Left lung (tissue), 10 donors: ENCODE measurements around the gene ZNF785. TPM values are rescaled to one million over a fixed set of nuclear protein-coding genes. Genes with fewer than 3 reads are reported as not detected.

Experiments
- ATAC-seq: fragments of 200-7000 bp; cut with Tn5 transposase; one replicate; pipeline ENCODE4 v1.9.1; 2020; ENCODE audit warnings: moderate library complexity
- DNase-seq, 4 donors: peaks; one replicate each; pipeline ENCODE4 v3.0.0-alpha.2; 2013 to 2020
- H3K27ac ChIP-seq, 2 donors: fragments of 200-600 bp; sonication (generic) in 1 of 2; one replicate each; pipeline versions ENCODE4 v1.5.0 to v1.8.0; 2020 to 2021
- H3K27me3 ChIP-seq, 2 donors: fragments of 200-600 bp; sonication (generic) in 1 of 2; one replicate each; pipeline versions ENCODE4 v1.5.0 to v1.8.0; 2020 to 2021
- H3K36me3 ChIP-seq, 2 donors: fragments of 200-600 bp; sonication (generic) in 1 of 2; one replicate each; pipeline versions ENCODE4 v1.5.0 to v1.8.0; 2020 to 2021
- H3K4me1 ChIP-seq, 2 donors: fragments of 200-600 bp; one replicate each; pipeline ENCODE4 v1.8.0; 2021
- H3K4me3 ChIP-seq, 2 donors: fragments of 200-600 bp; sonication (generic) in 1 of 2; one replicate each; pipeline versions ENCODE4 v1.5.0 to v1.8.0; 2020 to 2021; ENCODE audit warnings: mild to moderate bottlenecking in 1 of 2
- H3K9me3 ChIP-seq, 2 donors: fragments of 200-600 bp; sonication (generic) in 1 of 2; one replicate each; pipeline versions ENCODE4 v1.5.0 to v1.8.0; 2020 to 2021
- intact Hi-C, 2 donors: fragments of 100-400 bp; cut with DNase I; formaldehyde crosslinking; loops; one replicate each; pipeline versions ENCODE4 v1.11.2 to v1.14.2; 2022
- polyA plus RNA-seq, 6 donors: library from polyadenylated mRNA; unstranded; fragments of 120-200 nt; gene quantifications; one replicate each; pipeline ENCODE4 v1.2.1, GENCODE V29; 2013; ENCODE audit not compliant: insufficient read length in 6 of 6
- total RNA-seq, 2 donors: library from RNA; stranded (reverse); fragmentation: NEBNext Ultra II Directional; extraction: Animal tissue kit (Norgen Biotek cat#: 25700); gene quantifications; one replicate each; pipeline ENCODE4 v1.2.1, GENCODE V29; 2021
- TF ChIP-seq, protein P1 (sequence below), 2 donors: fragments of 200-600 bp; sonication (generic) in 1 of 2; IDR thresholded peaks; one replicate each; pipeline versions ENCODE4 v1.5.0 to v1.8.0; 2021; ENCODE audit warnings: antibody characterized with exemption in 2 of 2
- donor health status: DM: no; HTN: yes; CAD: no.
- donor health status: DM: no; HTN: no; CAD: no.

Gene ZNF785
- total and polyA plus RNA-seq, 8 donors = 12.9 to 33.0 (median 28.7) TPM

DNA sequence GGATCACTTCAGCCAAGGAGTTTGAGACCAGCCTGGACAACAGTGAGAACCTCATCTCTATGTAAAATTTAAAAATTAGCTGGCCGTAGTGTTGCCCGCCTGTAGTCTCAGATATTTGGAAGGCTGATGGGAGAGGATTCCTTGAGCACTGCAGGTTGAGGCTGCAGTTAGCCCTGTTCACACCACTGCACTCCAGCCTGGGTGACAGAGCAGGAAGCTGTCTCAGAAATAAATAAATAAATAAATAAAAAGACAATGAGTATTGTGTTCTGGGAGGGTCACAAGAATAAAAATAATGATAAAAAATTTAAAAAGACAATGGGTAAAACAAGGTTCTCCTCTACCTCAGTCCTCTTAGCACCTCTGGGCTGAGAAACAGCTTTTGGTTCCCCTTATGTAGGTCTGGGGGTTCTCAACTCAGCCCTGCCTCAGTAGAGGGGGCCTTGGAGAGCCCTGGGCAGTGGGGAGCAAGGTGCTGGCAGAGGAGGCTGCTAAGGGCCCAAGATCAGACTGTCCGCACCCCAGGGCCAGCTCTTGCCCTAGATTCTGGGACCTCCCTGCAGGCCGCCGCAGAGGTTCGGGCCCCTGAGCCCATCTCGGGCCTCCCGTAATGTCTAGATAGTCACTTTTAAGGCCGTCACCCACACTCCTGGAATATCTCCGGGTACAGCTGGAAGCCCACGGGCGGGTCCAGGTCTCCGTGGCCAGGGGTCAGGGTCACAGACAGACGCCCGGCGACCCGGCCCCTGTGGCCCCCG lies 30.8 kb downstream of the ZNF785 start:
- Histone ChIP-seq H3K27ac (no peak overlapping the region), H3K36me3 (peaks cover 0 to 31% of the 10 kb centered on the region in 2 donors), H3K4me1 (peaks cover 0 to 57% of the 10 kb centered on the region in 2 donors), H3K4me3 (no peak overlapping the region), H3K27me3 (no peaks in the 10 kb centered on the region), H3K9me3 (no peaks in the 10 kb centered on the region)
- DNase-seq (peak in 1 of 4 donors; percentile 72), ATAC-seq (no peak)
- TF ChIP-seq, protein P1, sequence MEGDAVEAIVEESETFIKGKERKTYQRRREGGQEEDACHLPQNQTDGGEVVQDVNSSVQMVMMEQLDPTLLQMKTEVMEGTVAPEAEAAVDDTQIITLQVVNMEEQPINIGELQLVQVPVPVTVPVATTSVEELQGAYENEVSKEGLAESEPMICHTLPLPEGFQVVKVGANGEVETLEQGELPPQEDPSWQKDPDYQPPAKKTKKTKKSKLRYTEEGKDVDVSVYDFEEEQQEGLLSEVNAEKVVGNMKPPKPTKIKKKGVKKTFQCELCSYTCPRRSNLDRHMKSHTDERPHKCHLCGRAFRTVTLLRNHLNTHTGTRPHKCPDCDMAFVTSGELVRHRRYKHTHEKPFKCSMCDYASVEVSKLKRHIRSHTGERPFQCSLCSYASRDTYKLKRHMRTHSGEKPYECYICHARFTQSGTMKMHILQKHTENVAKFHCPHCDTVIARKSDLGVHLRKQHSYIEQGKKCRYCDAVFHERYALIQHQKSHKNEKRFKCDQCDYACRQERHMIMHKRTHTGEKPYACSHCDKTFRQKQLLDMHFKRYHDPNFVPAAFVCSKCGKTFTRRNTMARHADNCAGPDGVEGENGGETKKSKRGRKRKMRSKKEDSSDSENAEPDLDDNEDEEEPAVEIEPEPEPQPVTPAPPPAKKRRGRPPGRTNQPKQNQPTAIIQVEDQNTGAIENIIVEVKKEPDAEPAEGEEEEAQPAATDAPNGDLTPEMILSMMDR (IDR thresholded peaks at IDR 0.05) = no peak
- intact Hi-C loops = no loop called here

DNA sequence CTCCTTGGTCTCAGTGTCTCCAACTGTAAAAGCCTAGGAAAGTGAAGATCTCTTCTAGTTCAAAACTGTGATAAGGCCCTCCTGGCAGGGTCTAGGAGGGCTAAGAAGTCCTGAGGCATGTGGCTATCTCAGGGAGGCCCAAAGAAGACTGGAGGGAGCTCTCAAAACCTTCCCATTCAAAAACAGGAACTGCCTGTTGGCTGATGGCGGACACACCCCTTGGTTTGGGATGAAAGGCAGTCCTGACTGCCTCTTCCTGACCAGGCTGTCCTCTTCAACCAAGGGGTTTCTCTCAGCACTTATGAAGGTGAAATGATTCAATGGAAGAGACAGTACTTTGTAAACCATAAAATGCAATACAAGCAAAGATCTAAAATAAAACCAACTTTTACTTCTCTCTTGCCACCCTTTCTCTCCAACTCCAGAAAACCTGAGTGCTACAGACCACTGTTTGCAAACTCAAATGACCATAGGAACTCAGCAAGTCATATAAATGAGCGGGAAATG lies 32.1 kb downstream of the ZNF785 start:
- DNase-seq (no peak), ATAC-seq (no peak)
- peaks cover 0 to 31% of the 10 kb centered on the region in 2 donors for H3K36me3 ChIP-seq
- peaks cover 0 to 44% of the 10 kb centered on the region in 2 donors for H3K4me1 ChIP-seq
- peak overlapping the region in 1 of 2 donors; percentile 33 for H3K27ac ChIP-seq
- TF ChIP-seq, protein P1 (IDR thresholded peaks at IDR 0.05) = no peak
- no peak overlapping the region for H3K4me3 ChIP-seq
- H3K27me3 ChIP-seq = no peaks in the 10 kb centered on the region
- no peaks in the 10 kb centered on the region for H3K9me3 ChIP-seq
- intact Hi-C loops = no loop called here

DNA sequence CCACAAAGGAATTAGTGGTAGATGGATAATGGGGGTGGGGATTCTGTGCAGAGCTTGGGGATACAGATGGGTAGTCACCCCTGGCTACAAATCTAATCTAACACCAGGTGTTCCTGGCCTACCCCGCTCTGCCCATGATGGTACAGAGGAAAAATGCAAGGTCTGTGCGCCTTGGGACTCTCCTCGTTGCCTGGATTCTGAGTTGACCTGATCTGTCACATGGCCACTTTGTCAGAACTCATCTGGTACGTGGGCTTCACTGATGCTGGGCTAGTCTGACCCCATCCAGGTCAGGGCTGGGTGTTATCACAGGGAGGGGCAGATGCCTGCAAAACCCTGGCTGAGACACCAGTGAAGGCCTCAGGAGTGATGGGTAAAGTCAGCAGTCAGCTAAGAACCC lies 32.5 kb downstream of the ZNF785 start:
- peaks cover 0 to 31% of the 10 kb centered on the region in 2 donors for H3K36me3 ChIP-seq
- no peak for ATAC-seq
- no peak overlapping the region for H3K4me3 ChIP-seq
- H3K9me3 ChIP-seq = no peaks in the 10 kb centered on the region
- H3K4me1 ChIP-seq = peaks cover 0 to 44% of the 10 kb centered on the region in 2 donors
- TF ChIP-seq, protein P1 (IDR thresholded peaks at IDR 0.05) = no peak
- peak overlapping the region in 1 of 2 donors; percentile 33 for H3K27ac ChIP-seq
- intact Hi-C loops = no loop called here
- peak in 1 of 4 donors; percentile 10 for DNase-seq
- no peaks in the 10 kb centered on the region for H3K27me3 ChIP-seq

DNA sequence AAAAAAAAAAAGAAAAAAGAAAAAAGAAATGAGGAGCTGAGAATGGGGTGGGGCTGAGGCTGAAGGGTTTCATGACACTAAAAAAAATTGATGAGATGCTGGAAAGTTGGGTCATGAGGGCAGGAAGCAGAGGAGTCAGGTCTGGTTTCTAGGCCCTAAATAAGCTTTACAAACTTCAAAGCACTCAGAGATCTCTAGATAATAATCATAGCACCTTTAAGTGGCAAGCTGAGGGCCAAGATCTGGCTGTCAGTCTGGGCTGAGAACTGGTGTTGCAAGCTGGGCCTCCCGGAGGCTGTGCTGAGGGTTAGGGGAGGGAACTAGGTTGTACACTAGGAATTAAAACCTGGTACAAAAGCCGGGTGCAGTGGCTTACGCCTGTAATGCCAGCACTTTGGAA lies 33.7 kb downstream of the ZNF785 start:
- H3K27ac ChIP-seq = peak overlapping the region in 1 of 2 donors; percentile 33
- peak; percentile 92 for ATAC-seq
- H3K9me3 ChIP-seq = no peaks in the 10 kb centered on the region
- peaks cover 0 to 34% of the 10 kb centered on the region in 2 donors for H3K4me1 ChIP-seq
- peak in 3 of 4 donors; percentile 67 to 70 (median 68) for DNase-seq
- H3K36me3 ChIP-seq = peaks cover 0 to 31% of the 10 kb centered on the region in 2 donors
- intact Hi-C loops = no loop called here
- no peak overlapping the region for H3K4me3 ChIP-seq
- TF ChIP-seq, protein P1 (IDR thresholded peaks at IDR 0.05) = no peak
- H3K27me3 ChIP-seq = no peaks in the 10 kb centered on the region

DNA sequence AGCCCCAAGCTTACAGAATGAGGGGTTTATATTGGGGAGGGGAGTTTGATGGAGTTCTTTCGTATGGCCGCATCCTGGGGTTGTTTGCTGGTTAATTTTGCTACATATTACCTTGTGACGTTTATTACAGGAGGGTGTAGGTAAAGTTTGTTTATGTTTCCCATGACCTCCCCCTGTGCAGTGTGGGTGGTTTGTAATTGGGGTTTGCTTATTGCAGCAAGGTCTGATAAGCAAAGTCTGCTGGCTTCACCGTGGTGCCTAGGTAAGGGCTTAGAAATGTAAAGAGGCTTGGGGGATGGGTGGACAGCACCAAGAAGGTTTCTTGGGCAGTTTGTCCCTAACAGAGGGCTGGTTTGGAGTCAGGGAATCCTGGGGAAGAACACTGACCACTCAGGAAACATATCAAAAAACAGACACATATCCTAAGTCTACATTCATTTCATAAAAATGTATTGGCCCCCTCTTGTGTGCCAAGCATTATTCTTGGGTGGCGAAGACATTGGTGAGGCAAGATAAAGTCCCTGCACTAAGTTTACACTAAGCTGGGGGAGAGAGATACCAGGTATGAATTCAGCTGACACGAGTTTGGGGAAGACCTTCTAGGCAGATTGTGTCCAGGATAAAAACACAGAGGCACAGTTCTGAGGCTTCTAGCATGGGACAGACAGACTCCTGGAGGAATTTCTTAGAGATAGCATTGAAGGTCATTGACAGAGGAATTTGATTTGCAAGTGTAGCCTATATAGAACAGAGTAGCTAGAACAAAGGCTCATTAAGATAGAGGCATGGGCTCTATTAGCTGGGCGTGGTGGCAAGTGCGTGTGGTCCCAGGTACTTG lies 36.9 kb downstream of the ZNF785 start:
- Histone ChIP-seq H3K9me3 (no peaks in the 10 kb centered on the region), H3K36me3 (peaks cover 0 to 4% of the 10 kb centered on the region in 2 donors), H3K27me3 (no peaks in the 10 kb centered on the region), H3K4me3 (no peak overlapping the region), H3K27ac (no peak overlapping the region), H3K4me1 (peaks cover 0 to 28% of the 10 kb centered on the region in 2 donors)
- intact Hi-C loops = no loop called here
- ATAC-seq (no peak), DNase-seq (no peak)
- TF ChIP-seq, protein P1 (IDR thresholded peaks at IDR 0.05) = no peak
